Fibroblast of lung (primary cell): ENCODE data around the gene PANX2.

Experiments
- CTCF ChIP-seq, 2 donors: IDR thresholded peaks in 1 of 2; conservative IDR thresholded peaks in 1 of 2; 1 replicate in 1 of 2; 2 replicates in 1 of 2; pipeline ENCODE4 v1.5.1; 2011 to 2012; ENCODE audit warnings: low read length in 2 of 2, control low read depth in 1 of 2, inconsistent platforms in 1 of 2, low read depth in 1 of 2, mild to moderate bottlenecking in 1 of 2
- EZH2 ChIP-seq: IDR thresholded peaks from 2 replicates; pipeline ENCODE4 v1.5.1; 2012; ENCODE audit warnings: low read length, control low read depth, mild to moderate bottlenecking; ENCODE audit errors: missing control alignments

GRCh38 chr22:50216055-50216683 is 45.6 kb downstream of the PANX2 start:
- no peak for TF ChIP-seq EZH2
- TF ChIP-seq CTCF (conservative IDR thresholded peaks at IDR 0.05 in 1 of 2, IDR thresholded peaks at IDR 0.05 in 1 of 2; ENCODE audit: low read depth in 1 of 2, low read length in 2 of 2): no peak
